GM23248 (cell line): Measurements from ENCODE around the gene RPL31. TPM values are rescaled to one million over a fixed set of nuclear protein-coding genes. Genes with fewer than 3 reads are reported as not detected.
"Not testable (repeated sequence)": the region's sequence is repeated elsewhere in the genome, so short reads cannot be mapped to it uniquely, and the experiment has no call there.

Experiments used
- DNase-seq: peaks from one replicate; pipeline ENCODE4 v3.0.0-alpha.2; 2015
- H2AFZ ChIP-seq: fragments of 200-600 bp; sonication (generic); 2 replicates; pipeline ENCODE4 v1.6.1; 2016; ENCODE audit warnings: antibody characterized with exemption
- H3F3A ChIP-seq: fragments of 200-600 bp; sonication (generic); 2 replicates; pipeline ENCODE4 v1.6.1; 2016; ENCODE audit warnings: mild to moderate bottlenecking, antibody characterized with exemption, mixed run types; ENCODE audit not compliant: insufficient read depth
- H3K27ac ChIP-seq: fragments of 200-600 bp; sonication (generic); 2 replicates; pipeline ENCODE4 v1.5.1; 2016; ENCODE audit warnings: mild to moderate bottlenecking
- H3K27me3 ChIP-seq: fragments of 200-600 bp; sonication (generic); replicated peaks from 2 replicates; pipeline ENCODE4 v1.6.1; 2016; ENCODE audit warnings: mild to moderate bottlenecking; ENCODE audit not compliant: insufficient read depth
- H3K36me3 ChIP-seq: fragments of 200-600 bp; sonication (generic); 2 replicates; pipeline ENCODE4 v1.6.1; 2016; ENCODE audit warnings: low read depth, mild to moderate bottlenecking
- H3K4me1 ChIP-seq: fragments of 200-600 bp; sonication (generic); 2 replicates; pipeline ENCODE4 v1.6.1; 2016; ENCODE audit warnings: mild to moderate bottlenecking; ENCODE audit not compliant: insufficient read depth
- H3K4me2 ChIP-seq: fragments of 200-600 bp; sonication (generic); one replicate; pipeline ENCODE4 v1.6.1; 2016; ENCODE audit warnings: mild to moderate bottlenecking; ENCODE audit not compliant: unreplicated experiment
- H3K4me3 ChIP-seq: fragments of 200-600 bp; sonication (generic); 2 replicates; pipeline ENCODE4 v1.5.1; 2016; ENCODE audit warnings: mild to moderate bottlenecking
- H3K79me2 ChIP-seq: fragments of 200-600 bp; sonication (generic); 2 replicates; pipeline ENCODE4 v1.6.1; 2016; ENCODE audit warnings: mild to moderate bottlenecking; ENCODE audit not compliant: insufficient read depth
- H3K9ac ChIP-seq: fragments of 200-600 bp; sonication (generic); 2 replicates; pipeline ENCODE4 v1.6.1; 2016; ENCODE audit warnings: mild to moderate bottlenecking
- H3K9me2 ChIP-seq: fragments of 200-600 bp; sonication (generic); 2 replicates; pipeline ENCODE4 v1.6.1; 2016; ENCODE audit warnings: mixed run types, mild to moderate bottlenecking, moderate library complexity; ENCODE audit not compliant: insufficient read depth
- H3K9me3 ChIP-seq: fragments of 200-600 bp; sonication (generic); one replicate; pipeline ENCODE4 v1.6.1; 2017; ENCODE audit warnings: low read depth
- H4K20me1 ChIP-seq: fragments of 200-600 bp; sonication (generic); 2 replicates; pipeline ENCODE4 v1.6.0; 2016; ENCODE audit not compliant: insufficient read depth
- EZH2 ChIP-seq: fragments of 200-600 bp; sonication (generic); IDR thresholded peaks from 2 replicates; pipeline ENCODE4 v1.6.1; 2018; ENCODE audit warnings: antibody characterized with exemption, mild to moderate bottlenecking; ENCODE audit not compliant: insufficient read depth, poor library complexity, severe bottlenecking
- EZH2phosphoT487 ChIP-seq: fragments of 200-600 bp; sonication (generic); IDR thresholded peaks from 2 replicates; pipeline ENCODE4 v1.6.1; 2018; ENCODE audit warnings: antibody characterized with exemption, moderate library complexity, mild to moderate bottlenecking, low read depth; ENCODE audit not compliant: insufficient read depth
- WGBS, 2 experiments: methylation state at CpG; one replicate each; pipeline ENCODE4 v1.1.6; 2015 to 2017; ENCODE audit warnings: low lambda C conversion rate in 2 of 2, low coverage in 1 of 2; ENCODE audit errors: missing lambda C conversion rate in 2 of 2; 5-methylcytosine and 5-hydroxymethylcytosine counted together
- in situ Hi-C: fragments of 300-500 bp; cut with MboI; formaldehyde crosslinking; loops from 2 replicates; pipeline ENCODE4 v1.15.0; 2020
- polyA plus RNA-seq: library from polyadenylated mRNA; unstranded; fragments of >200 nt; fragmentation: Nextera tagmentation; extraction: Ambion mirVana; gene quantifications from 2 replicates; pipeline ENCODE4 v1.2.1, GENCODE V29; 2016
- total RNA-seq: library from RNA; depleted of rRNA; stranded (reverse); fragments of >200 nt; shearing (Covaris generic); gene quantifications from 2 replicates; pipeline ENCODE4 v1.2.3, GENCODE V29; 2014

The RPL31 gene
- total and polyA plus RNA-seq, 2 experiments from 2014 or later, result 659 to 1,157 TPM

DNA sequence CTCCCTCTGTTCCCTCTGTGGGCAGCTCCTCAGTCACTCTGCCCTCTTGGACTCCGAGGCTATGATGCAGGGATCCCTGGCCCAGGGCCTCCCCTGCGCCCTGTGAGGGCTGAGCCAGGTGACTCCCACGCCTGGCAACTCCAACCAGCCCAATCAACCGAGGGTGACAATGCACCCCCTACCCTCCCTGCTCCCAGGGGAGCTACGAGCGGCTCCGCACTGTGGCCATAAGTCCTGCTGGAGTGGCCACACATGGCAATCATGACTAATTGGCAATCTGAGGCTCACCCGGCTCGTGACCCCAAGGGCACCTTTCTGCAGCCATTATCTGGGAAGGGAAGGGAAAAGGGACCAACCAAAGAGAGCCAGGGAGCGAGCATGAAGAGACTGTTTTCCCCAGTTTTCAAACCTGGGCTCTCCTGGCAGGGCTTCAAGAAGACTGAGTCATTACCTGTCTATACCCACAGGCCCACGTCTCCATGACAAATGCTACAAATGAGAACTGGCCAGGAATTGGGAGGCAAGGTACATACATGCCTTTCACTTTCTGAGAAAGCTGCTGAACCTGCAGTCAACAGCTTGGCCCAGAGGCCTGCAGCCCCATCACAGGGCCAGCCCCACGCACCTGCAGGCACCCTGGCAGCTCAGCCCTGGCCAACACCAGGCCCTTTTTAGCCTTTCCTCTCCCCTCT is 45.1 kb downstream of the RPL31 start:
- Histone ChIP-seq H3K27ac (no peak overlapping the region), H3K4me1 (no peaks in the 10 kb centered on the region), H3K36me3 (no peaks in the 10 kb centered on the region), H2AFZ (no peak overlapping the region), H4K20me1 (no peaks in the 10 kb centered on the region), H3K9ac (no peak overlapping the region), H3K4me2 (no peak overlapping the region), H3K27me3 (no peaks in the 10 kb centered on the region), H3K4me3 (no peak overlapping the region), H3K9me2 (no peaks in the 10 kb centered on the region), H3F3A (no peaks in the 10 kb centered on the region), H3K79me2 (no peaks in the 10 kb centered on the region), H3K9me3 (no peaks in the 10 kb centered on the region)
- no peak for TF ChIP-seq EZH2phosphoT487
- no peak for TF ChIP-seq EZH2
- in situ Hi-C loops, result no loop called here
- peak; percentile 14 for DNase-seq
- WGBS, 2 experiments, result 90% methylated on average over 12 of the region's 12 CpGs

DNA sequence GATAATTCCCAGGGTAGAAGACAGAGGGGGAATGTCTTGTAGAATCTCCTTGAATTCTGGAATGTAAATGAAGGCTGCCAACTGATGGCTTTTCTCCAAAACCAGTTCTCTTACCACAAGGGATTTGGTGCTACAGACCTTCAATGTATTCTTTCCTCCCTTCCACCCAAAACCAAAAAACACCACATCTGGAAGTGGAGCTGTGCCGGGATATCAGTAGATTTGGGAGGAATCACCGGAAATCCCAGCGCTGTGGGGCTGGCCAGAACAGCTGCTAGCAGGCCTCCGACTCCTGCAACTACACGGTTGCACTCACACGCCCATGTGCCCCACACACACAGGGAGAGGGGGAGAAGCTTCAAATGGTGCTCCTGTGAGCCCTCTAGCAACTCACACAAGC is 45.7 kb downstream of the RPL31 start:
- Histone ChIP-seq H3F3A (no peaks in the 10 kb centered on the region), H3K4me3 (no peak overlapping the region), H3K9ac (no peak overlapping the region), H3K9me2 (no peaks in the 10 kb centered on the region), H3K4me2 (no peak overlapping the region), H3K79me2 (no peaks in the 10 kb centered on the region), H3K4me1 (no peaks in the 10 kb centered on the region), H3K27me3 (no peaks in the 10 kb centered on the region), H3K27ac (no peak overlapping the region), H3K36me3 (no peaks in the 10 kb centered on the region), H4K20me1 (no peaks in the 10 kb centered on the region), H2AFZ (no peak overlapping the region), H3K9me3 (no peaks in the 10 kb centered on the region)
- no peak for DNase-seq
- in situ Hi-C loops, result no loop called here
- WGBS, 2 experiments, result 92 to 93% methylated on average over 6 of the region's 6 CpGs
- TF ChIP-seq EZH2 (no peak), EZH2phosphoT487 (no peak)

DNA sequence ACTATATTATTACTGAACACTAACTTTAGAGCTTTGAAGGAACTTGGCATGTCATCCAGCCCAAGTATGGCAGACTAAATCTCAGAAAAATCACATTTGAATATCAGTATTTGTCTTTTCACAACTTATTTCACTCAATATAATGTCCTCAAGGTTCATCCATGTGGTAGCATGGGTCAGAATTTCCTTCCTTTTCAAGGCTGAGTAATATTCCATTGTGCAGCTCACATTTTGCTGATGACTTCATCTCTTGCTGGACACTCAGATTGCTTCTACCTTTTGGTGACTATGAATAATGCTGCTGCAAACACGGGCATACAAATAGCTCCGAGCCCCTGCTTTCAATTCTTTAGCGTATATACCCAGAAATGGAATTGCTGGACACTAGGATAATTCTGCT is 46.7 kb downstream of the RPL31 start:
- H3K27me3 ChIP-seq, result no peaks in the 10 kb centered on the region
- DNase-seq, result no peak
- 96 to 99% methylated on average over 3 of the region's 3 CpGs for WGBS, 2 experiments
- H3K4me3 ChIP-seq, result no peak overlapping the region
- TF ChIP-seq EZH2phosphoT487, result no peak
- TF ChIP-seq EZH2, result no peak
- no peaks in the 10 kb centered on the region for H3K79me2 ChIP-seq
- in situ Hi-C loops, result no loop called here
- no peaks in the 10 kb centered on the region for H3K4me1 ChIP-seq
- no peaks in the 10 kb centered on the region for H4K20me1 ChIP-seq
- H3K9me3 ChIP-seq, result no peaks in the 10 kb centered on the region
- H3K9me2 ChIP-seq, result no peaks in the 10 kb centered on the region
- no peak overlapping the region for H3K27ac ChIP-seq
- H2AFZ ChIP-seq, result no peak overlapping the region
- no peak overlapping the region for H3K4me2 ChIP-seq
- no peak overlapping the region for H3K9ac ChIP-seq
- H3F3A ChIP-seq, result no peaks in the 10 kb centered on the region
- H3K36me3 ChIP-seq, result no peaks in the 10 kb centered on the region

DNA sequence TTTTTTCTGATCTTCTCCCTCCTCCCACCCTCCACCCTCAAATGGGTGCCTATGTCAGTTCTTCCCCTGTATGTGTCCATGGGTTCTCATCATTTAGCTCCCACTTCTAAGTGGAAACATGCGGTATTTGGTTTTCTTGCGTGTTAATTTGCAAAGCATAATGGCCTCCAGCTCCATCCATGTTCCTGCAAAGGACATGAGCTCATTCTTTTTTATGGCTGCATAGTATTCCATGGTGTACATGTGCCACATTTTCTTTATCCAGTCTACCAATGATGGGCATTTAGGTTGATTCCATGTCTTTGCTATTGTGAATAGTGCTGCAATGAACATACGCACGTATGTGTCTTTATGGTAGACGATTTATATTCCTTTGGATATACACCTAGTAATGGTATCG is 48.8 kb downstream of the RPL31 start:
- H3K9me3 ChIP-seq, H3F3A ChIP-seq, H4K20me1 ChIP-seq, H3K4me1 ChIP-seq, H3K27ac ChIP-seq, H3K27me3 ChIP-seq, H3K9me2 ChIP-seq, DNase-seq, H3K36me3 ChIP-seq, H3K4me2 ChIP-seq, H3K9ac ChIP-seq, H2AFZ ChIP-seq, in situ Hi-C loops, H3K4me3 ChIP-seq, H3K79me2 ChIP-seq: not testable (repeated sequence)
- 95% methylated on average over 6 of the region's 6 CpGs for WGBS, 2 experiments

DNA sequence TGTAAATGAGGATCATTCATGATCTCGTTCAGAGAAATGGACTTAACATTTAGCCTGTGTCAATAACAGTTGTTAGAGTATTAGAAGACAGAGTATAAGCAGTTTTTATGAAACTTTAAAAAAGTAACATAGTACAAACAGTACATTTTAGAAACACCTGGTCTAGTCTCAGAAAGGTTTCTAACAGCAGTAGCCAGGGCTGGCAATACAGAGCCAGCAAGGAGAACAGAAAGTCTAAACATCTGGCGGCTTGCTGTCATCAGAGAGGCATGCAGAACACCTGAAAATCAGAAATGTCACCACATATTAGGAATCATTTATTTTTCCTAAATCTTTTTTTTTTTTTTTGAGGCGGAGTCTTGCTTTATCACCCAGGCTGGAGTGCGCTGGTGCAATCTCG is 50.1 kb downstream of the RPL31 start:
- TF ChIP-seq EZH2phosphoT487 (no peak), EZH2 (no peak)
- H4K20me1 ChIP-seq, result no peaks in the 10 kb centered on the region
- no peak overlapping the region for H3K4me3 ChIP-seq
- no peaks in the 10 kb centered on the region for H3K9me3 ChIP-seq
- H3K9ac ChIP-seq, result no peak overlapping the region
- H2AFZ ChIP-seq, result no peak overlapping the region
- no peak overlapping the region for H3K4me2 ChIP-seq
- 87 to 88% methylated on average over 5 of the region's 5 CpGs for WGBS, 2 experiments
- no peaks in the 10 kb centered on the region for H3K27me3 ChIP-seq
- no peaks in the 10 kb centered on the region for H3K4me1 ChIP-seq
- H3K27ac ChIP-seq, result no peak overlapping the region
- H3K36me3 ChIP-seq, result no peaks in the 10 kb centered on the region
- no peaks in the 10 kb centered on the region for H3K9me2 ChIP-seq
- in situ Hi-C loops, result no loop called here
- H3K79me2 ChIP-seq, result no peaks in the 10 kb centered on the region
- H3F3A ChIP-seq, result no peaks in the 10 kb centered on the region
- DNase-seq, result no peak
